SK-N-SH (cell line): Measurements from ENCODE around the gene TFE3. TPM values are rescaled to one million over a fixed set of nuclear protein-coding genes. Genes with fewer than 3 reads are reported as not detected.

Source experiments
- CTCF ChIA-PET: fragments of 300-600, 350-600 bp; formaldehyde crosslinking; extraction: SDS; loops from one replicate; lab custom pipeline; 2021; lab: Yijun Ruan, JAX
- POLR2A ChIA-PET: fragments of 350-600 bp; sonication (Branson Sonifier 250); formaldehyde crosslinking; extraction: SDS; loops from one replicate; lab custom pipeline; 2020; ENCODE audit warnings: antibody characterized with exemption, inconsistent platforms; lab: Yijun Ruan, JAX
- DNase-seq: peaks from one replicate; pipeline ENCODE4 v3.0.0; 2012
- H2AFZ ChIP-seq: fragments of 200-600 bp; sonication (generic); 2 replicates; pipeline ENCODE4 v1.8.1; 2016; ENCODE audit warnings: antibody characterized with exemption, mild to moderate bottlenecking, low read depth
- H3F3A ChIP-seq: fragments of 200-600 bp; sonication (generic); replicated peaks from 2 replicates; pipeline ENCODE3; 2016; ENCODE audit warnings: antibody characterized with exemption, mild to moderate bottlenecking; ENCODE audit not compliant: insufficient read depth
- H3K27ac ChIP-seq, 2 experiments: fragments of 200-500 bp in 1 of 2; fragments of 200-600 bp in 1 of 2; sonication (Bioruptor generic) in 1 of 2; sonication (generic), shearing (Covaris generic) in 1 of 2; 2 replicates each; pipeline versions ENCODE4 v1.5.1 to v1.6.1; 2014 to 2016; ENCODE audit warnings: low read depth in 2 of 2, inconsistent platforms in 1 of 2, low read length in 1 of 2, mild to moderate bottlenecking in 1 of 2, mixed read lengths in 1 of 2
- H3K27me3 ChIP-seq: fragments of 200-600 bp; sonication (generic), shearing (Covaris generic); 2 replicates; pipeline ENCODE4 v1.6.1; 2016; ENCODE audit warnings: mixed run types; ENCODE audit not compliant: insufficient read depth
- H3K36me3 ChIP-seq, 2 experiments: fragments of 200-500 bp in 1 of 2; fragments of 200-600 bp in 1 of 2; sonication (Bioruptor generic) in 1 of 2; sonication (generic) in 1 of 2; replicated peaks in 1 of 2; 2 replicates each; pipeline versions ENCODE3 to v1.5.1; 2014 to 2016; ENCODE audit warnings: low read length in 1 of 2, mild to moderate bottlenecking in 1 of 2; ENCODE audit not compliant: insufficient read depth in 2 of 2, control insufficient read depth in 1 of 2
- H3K4me1 ChIP-seq, 2 experiments: fragments of 200-500 bp in 1 of 2; fragments of 200-600 bp in 1 of 2; sonication (Bioruptor generic) in 1 of 2; sonication (generic), shearing (Covaris generic) in 1 of 2; 2 replicates each; pipeline versions ENCODE4 v1.5.1 to v1.6.1; 2014 to 2016; ENCODE audit warnings: low read depth in 1 of 2, low read length in 1 of 2, mixed run types in 1 of 2; ENCODE audit not compliant: insufficient read depth in 2 of 2, control insufficient read depth in 1 of 2
- H3K4me2 ChIP-seq: fragments of 200-600 bp; sonication (generic), shearing (Covaris generic); 2 replicates; pipeline ENCODE4 v1.6.1; 2017; ENCODE audit warnings: mixed run types
- H3K4me3 ChIP-seq, 2 experiments: fragments of 200-500 bp in 1 of 2; fragments of 200-600 bp in 1 of 2; sonication (Bioruptor generic) in 1 of 2; sonication (generic), shearing (Covaris generic) in 1 of 2; 2 replicates each; pipeline versions ENCODE4 v1.5.1 to v1.8.1; 2014 to 2016; ENCODE audit warnings: low read depth in 2 of 2, inconsistent platforms in 1 of 2, low read length in 1 of 2, mild to moderate bottlenecking in 1 of 2, mixed read lengths in 1 of 2, moderate library complexity in 1 of 2
- H3K79me2 ChIP-seq: fragments of 200-600 bp; sonication (generic); 2 replicates; pipeline ENCODE4 v1.8.1; 2017; ENCODE audit warnings: mild to moderate bottlenecking; ENCODE audit not compliant: insufficient read depth
- H3K9ac ChIP-seq: fragments of 200-600 bp; sonication (generic); 2 replicates; pipeline ENCODE4 v1.6.1; 2017; ENCODE audit warnings: mixed run types
- H3K9me2 ChIP-seq: fragments of 200-600 bp; sonication (generic); 2 replicates; pipeline ENCODE4 v1.6.1; 2017; ENCODE audit warnings: mixed run types
- H3K9me3 ChIP-seq: fragments of 200-600 bp; sonication (generic); 2 replicates; pipeline ENCODE4 v1.6.1; 2017; ENCODE audit warnings: mixed run types, mild to moderate bottlenecking, moderate library complexity
- H4K20me1 ChIP-seq: fragments of 200-600 bp; sonication (generic); 2 replicates; pipeline ENCODE4 v1.6.1; 2017; ENCODE audit warnings: mild to moderate bottlenecking, mixed run types; ENCODE audit not compliant: insufficient read depth
- CHD2 ChIP-seq: fragments of 150-350 bp; IDR thresholded peaks from 2 replicates; pipeline ENCODE4 v1.6.1; 2018; ENCODE audit warnings: low read length; ENCODE audit not compliant: partially characterized antibody
- EZH2phosphoT487 ChIP-seq: fragments of 200-600 bp; sonication (generic); IDR thresholded peaks from 2 replicates; pipeline ENCODE4 v1.6.1; 2017; ENCODE audit warnings: low read depth, mixed run types, mild to moderate bottlenecking, antibody characterized with exemption, moderate library complexity, borderline replicate concordance
- GABPA ChIP-seq: IDR thresholded peaks from 2 replicates; pipeline ENCODE4 v1.4.0; 2012; ENCODE audit warnings: low read depth, mild to moderate bottlenecking
- MAX ChIP-seq: IDR thresholded peaks from 2 replicates; pipeline ENCODE4 v1.4.0; 2012; ENCODE audit warnings: low read depth
- MXI1 ChIP-seq: IDR thresholded peaks from 2 replicates; pipeline ENCODE4 v1.6.1; 2012; ENCODE audit warnings: mild to moderate bottlenecking, low read depth, low read length, improper control_type of control experiment
- RAD21 ChIP-seq: IDR thresholded peaks from 2 replicates; pipeline ENCODE4 v1.6.1; 2012; ENCODE audit warnings: mild to moderate bottlenecking, low read length
- RCOR1 ChIP-seq: fragments of 150-350 bp; IDR thresholded peaks from 2 replicates; pipeline ENCODE4 v1.6.1; 2017; ENCODE audit warnings: antibody characterized with exemption, low read length
- TAF1 ChIP-seq: IDR thresholded peaks from 2 replicates; pipeline ENCODE4 v1.6.1; 2012; ENCODE audit warnings: low read depth, mild to moderate bottlenecking, low read length, moderate library complexity, borderline replicate concordance
- USF1 ChIP-seq: IDR thresholded peaks from 2 replicates; pipeline ENCODE4 v1.4.0; 2012; ENCODE audit warnings: low read depth, borderline replicate concordance
- YY1 ChIP-seq: IDR thresholded peaks from 2 replicates; pipeline ENCODE4 v1.4.0; 2012; ENCODE audit warnings: low read depth, mild to moderate bottlenecking
- ZBTB33 ChIP-seq: IDR thresholded peaks from 2 replicates; pipeline ENCODE4 v1.4.0; 2012; ENCODE audit warnings: low read depth, borderline replicate concordance
- WGBS: methylation state at CpG from one replicate; pipeline ENCODE4 v1.1.6; 2017; ENCODE audit warnings: low lambda C conversion rate; 5-methylcytosine and 5-hydroxymethylcytosine counted together
- polyA plus RNA-seq, 3 experiments: library from polyadenylated mRNA; depleted of rRNA; stranded (reverse); fragments of >200 nt; gene quantifications; 2 replicates each; pipeline ENCODE4 v1.2.3, GENCODE V29; 2012

The TFE3 gene
- polyA plus RNA-seq, 1 of the 3 experiments (the other 2 are of a cell fraction), result 14.0 TPM

- WGBS, result 10% methylated on average over 14 of the region's 29 CpGs
- POLR2A ChIA-PET, result interaction anchor here (1.5 to 2.1 kb wide), 2 partner anchors 14 to 40 kb away, joined by 5 read pairs; partner anchors contain the start of gene GRIPAP1
- no peak for DNase-seq
Measured at GRCh38 chrX:49042581-49043219, 457 bp downstream of the TFE3 start.

More at GRCh38 chrX:49042581-49043219, 457 bp downstream of the TFE3 start:
- peaks cover 8 to 17% of the 10 kb centered on the region in 2 experiments; a peak in 3 of 4 replicates for H3K4me1 ChIP-seq
- peak overlapping the region; percentile 81 for H3K4me2 ChIP-seq
- peak overlapping the region; percentile 92 for H3K9ac ChIP-seq
- no peak overlapping the region for H2AFZ ChIP-seq
- H3K79me2 ChIP-seq, result peaks cover 46% of the 10 kb centered on the region
- H3K27ac ChIP-seq, result peak overlapping the region; percentile 68 to 83
- H3K36me3 ChIP-seq, result peaks cover 2 to 3% of the 10 kb centered on the region in 2 experiments
- H3F3A ChIP-seq, result peaks cover 16% of the 10 kb centered on the region
- H3K9me2 ChIP-seq, result no peaks in the 10 kb centered on the region
- CTCF ChIA-PET, result interaction anchor here (1.2 to 2.2 kb wide), 2 partner anchors 26 to 411 kb away, joined by 3 to 5 read pairs; no protein-coding TSS in a partner anchor
- TF ChIP-seq USF1 (no peak), EZH2phosphoT487 (no peak), GABPA (no peak), TAF1 (no peak), RAD21 (no peak), YY1 (no peak), ZBTB33 (no peak), MXI1 (no peak), RCOR1 (no peak), CHD2 (no peak), MAX (no peak)
- peak overlapping the region; percentile 63 to 76 for H3K4me3 ChIP-seq
- H4K20me1 ChIP-seq, result no peaks in the 10 kb centered on the region
- no peaks in the 10 kb centered on the region for H3K9me3 ChIP-seq
- H3K27me3 ChIP-seq, result peaks cover 14% of the 10 kb centered on the region; the same call in 1 of the 2 replicates
